SU-DHL-6 (cell line): Measurements from ENCODE around the gene FTHL17.

ENCODE experiments used
- H2AFZ ChIP-seq: fragments of 200-600 bp; sonication (generic); 2 replicates; pipeline ENCODE4 v1.6.1; 2014; ENCODE audit warnings: low read depth, mild to moderate bottlenecking, moderate library complexity, mixed read lengths, antibody characterized with exemption, low read length; ENCODE audit not compliant: severe bottlenecking
- H3F3A ChIP-seq: fragments of 200-600 bp; shearing (Covaris generic); 2 replicates; pipeline ENCODE4 v1.6.0; 2016; ENCODE audit warnings: antibody characterized with exemption, mild to moderate bottlenecking; ENCODE audit not compliant: insufficient read depth
- H3K27ac ChIP-seq: fragments of 200-600 bp; sonication (generic); 2 replicates; pipeline ENCODE4 v1.5.1; 2016; ENCODE audit warnings: low read depth, mild to moderate bottlenecking, low read length, moderate library complexity, mixed read lengths
- H3K27me3 ChIP-seq: fragments of 200-600 bp; sonication (generic), shearing (Covaris generic); 2 replicates; pipeline ENCODE4 v1.6.0; 2014; ENCODE audit warnings: mild to moderate bottlenecking, low read length
- H3K36me3 ChIP-seq: fragments of 200-600 bp; sonication (generic); 2 replicates; pipeline ENCODE4 v1.6.1; 2014; ENCODE audit warnings: mild to moderate bottlenecking, low read length, mixed read lengths
- H3K4me2 ChIP-seq: fragments of 300-600, 200-600 bp; shearing (Covaris generic), sonication (generic); 2 replicates; pipeline ENCODE4 v1.6.0; 2014; ENCODE audit warnings: low read length, low read depth, mild to moderate bottlenecking; ENCODE audit not compliant: poor library complexity, severe bottlenecking
- H3K4me3 ChIP-seq: fragments of 200-600 bp; sonication (generic); 2 replicates; pipeline ENCODE4 v1.5.1; 2014; ENCODE audit warnings: antibody characterized with exemption, low read length, mild to moderate bottlenecking, mixed read lengths; ENCODE audit not compliant: insufficient read depth, poor library complexity, severe bottlenecking
- H3K79me2 ChIP-seq: fragments of 200-600 bp; sonication (generic); 2 replicates; pipeline ENCODE4 v1.6.1; 2014; ENCODE audit warnings: mild to moderate bottlenecking, low read length, moderate library complexity; ENCODE audit not compliant: insufficient read depth
- H3K9ac ChIP-seq: fragments of 200-600 bp; sonication (generic); 2 replicates; pipeline ENCODE4 v1.7.0; 2014; ENCODE audit warnings: mild to moderate bottlenecking, low read length
- H3K9me2 ChIP-seq: fragments of 200-600 bp; sonication (generic); replicated peaks from 2 replicates; pipeline ENCODE4 v1.6.1; 2014; ENCODE audit warnings: low read length; ENCODE audit not compliant: insufficient read depth
- H3K9me3 ChIP-seq: fragments of 200-600 bp; sonication (generic); 2 replicates; pipeline ENCODE4 v1.6.1; 2014; ENCODE audit warnings: low read length, mixed read lengths; ENCODE audit not compliant: insufficient read depth
- H4K20me1 ChIP-seq: fragments of 200-600 bp; sonication (generic); 2 replicates; pipeline ENCODE4 v1.6.1; 2014; ENCODE audit warnings: low read depth, mild to moderate bottlenecking, antibody characterized with exemption, low read length, moderate library complexity, mixed read lengths
- EZH2phosphoT487 ChIP-seq: fragments of 200-600 bp; sonication (generic), shearing (Covaris generic); conservative IDR thresholded peaks from 2 replicates; pipeline ENCODE4 v1.6.1; 2018; ENCODE audit warnings: mild to moderate bottlenecking, antibody characterized with exemption, low read length, moderate library complexity, mixed read lengths
- TF ChIP-seq, protein P1 (sequence below): fragments of 200-600 bp; sonication (generic); IDR thresholded peaks from one replicate; pipeline ENCODE4 v1.5.1; 2017; ENCODE audit warnings: antibody characterized with exemption, mild to moderate bottlenecking, low read length, moderate library complexity; ENCODE audit not compliant: insufficient read depth, poor library complexity, severe bottlenecking

The FTHL17 gene

DNA sequence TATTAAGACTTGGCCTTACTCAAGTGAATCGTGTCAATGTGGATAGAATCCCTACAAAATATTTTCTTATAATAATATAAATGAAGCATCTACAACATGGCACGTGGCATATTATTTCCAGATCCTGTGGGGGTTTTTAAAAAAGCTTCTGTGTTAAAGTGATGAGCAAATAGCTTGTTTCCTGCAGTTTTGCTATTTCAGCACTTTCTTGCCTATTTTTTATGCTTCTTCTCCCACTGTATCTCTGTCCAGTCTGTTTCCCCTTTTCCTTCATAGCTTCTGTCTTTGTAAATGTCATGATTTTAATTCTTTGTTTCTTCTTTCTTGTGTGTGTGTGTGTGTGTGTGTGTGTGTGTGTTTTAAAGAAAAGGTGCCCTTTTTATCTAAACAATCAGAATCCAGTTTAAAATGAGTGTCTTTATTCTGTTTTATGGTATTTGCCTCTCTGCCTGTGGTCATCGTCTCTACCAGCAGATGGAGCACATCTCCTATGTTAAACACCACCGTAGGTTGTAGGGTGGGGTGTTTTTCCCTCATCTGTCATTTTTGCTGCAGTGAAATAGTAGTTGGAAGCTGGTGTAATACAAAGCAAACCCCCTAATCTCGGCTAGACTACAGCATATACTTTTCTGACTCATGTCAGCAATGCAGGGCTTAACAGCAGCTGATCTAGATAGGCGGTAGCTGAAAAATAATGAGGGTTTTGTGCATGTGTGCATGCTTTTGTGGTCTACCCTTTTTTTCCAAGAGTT is 33.1 kb downstream of the FTHL17 start:
- no peaks in the 10 kb centered on the region for H4K20me1 ChIP-seq
- no peaks in the 10 kb centered on the region for H3K79me2 ChIP-seq
- H3K27ac ChIP-seq: no peak overlapping the region
- no peaks in the 10 kb centered on the region for H3K27me3 ChIP-seq
- H3K9me2 ChIP-seq: no peaks in the 10 kb centered on the region
- no peaks in the 10 kb centered on the region for H3K36me3 ChIP-seq
- no peaks in the 10 kb centered on the region for H3F3A ChIP-seq
- TF ChIP-seq, protein P1, sequence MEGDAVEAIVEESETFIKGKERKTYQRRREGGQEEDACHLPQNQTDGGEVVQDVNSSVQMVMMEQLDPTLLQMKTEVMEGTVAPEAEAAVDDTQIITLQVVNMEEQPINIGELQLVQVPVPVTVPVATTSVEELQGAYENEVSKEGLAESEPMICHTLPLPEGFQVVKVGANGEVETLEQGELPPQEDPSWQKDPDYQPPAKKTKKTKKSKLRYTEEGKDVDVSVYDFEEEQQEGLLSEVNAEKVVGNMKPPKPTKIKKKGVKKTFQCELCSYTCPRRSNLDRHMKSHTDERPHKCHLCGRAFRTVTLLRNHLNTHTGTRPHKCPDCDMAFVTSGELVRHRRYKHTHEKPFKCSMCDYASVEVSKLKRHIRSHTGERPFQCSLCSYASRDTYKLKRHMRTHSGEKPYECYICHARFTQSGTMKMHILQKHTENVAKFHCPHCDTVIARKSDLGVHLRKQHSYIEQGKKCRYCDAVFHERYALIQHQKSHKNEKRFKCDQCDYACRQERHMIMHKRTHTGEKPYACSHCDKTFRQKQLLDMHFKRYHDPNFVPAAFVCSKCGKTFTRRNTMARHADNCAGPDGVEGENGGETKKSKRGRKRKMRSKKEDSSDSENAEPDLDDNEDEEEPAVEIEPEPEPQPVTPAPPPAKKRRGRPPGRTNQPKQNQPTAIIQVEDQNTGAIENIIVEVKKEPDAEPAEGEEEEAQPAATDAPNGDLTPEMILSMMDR: peak; percentile 53
- no peak for TF ChIP-seq EZH2phosphoT487
- no peak overlapping the region for H3K4me3 ChIP-seq
- H3K9ac ChIP-seq: no peak overlapping the region
- no peak overlapping the region for H3K4me2 ChIP-seq
- H2AFZ ChIP-seq: no peak overlapping the region
- H3K9me3 ChIP-seq: no peaks in the 10 kb centered on the region

DNA sequence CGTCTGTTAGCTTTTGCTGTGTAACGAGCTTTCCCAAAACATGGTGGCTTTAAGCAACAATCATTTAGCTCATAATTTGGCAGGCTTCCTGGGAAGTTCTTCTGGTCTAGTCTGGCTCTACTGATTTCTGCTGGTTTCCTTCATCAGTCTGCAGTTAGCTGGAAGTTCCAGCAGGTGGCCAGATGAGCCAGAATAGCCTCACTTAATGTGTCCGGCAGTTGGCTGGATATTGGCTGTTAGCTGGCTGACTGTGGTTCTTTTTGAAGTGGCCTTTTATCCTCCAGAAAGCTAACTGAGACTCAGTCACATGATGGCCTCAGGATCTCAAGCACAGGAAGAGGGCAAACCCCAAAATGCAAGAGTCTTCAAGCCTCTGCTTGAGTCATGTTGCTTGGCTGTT is 34.9 kb downstream of the FTHL17 start:
- H3K9me2 ChIP-seq: no peaks in the 10 kb centered on the region
- H3K27me3 ChIP-seq: no peaks in the 10 kb centered on the region
- H3K9ac ChIP-seq: no peak overlapping the region
- no peaks in the 10 kb centered on the region for H3K79me2 ChIP-seq
- H3K27ac ChIP-seq: no peak overlapping the region
- no peak overlapping the region for H2AFZ ChIP-seq
- H3K4me3 ChIP-seq: no peak overlapping the region
- no peaks in the 10 kb centered on the region for H3K36me3 ChIP-seq
- H4K20me1 ChIP-seq: no peaks in the 10 kb centered on the region
- H3K9me3 ChIP-seq: no peaks in the 10 kb centered on the region
- no peak overlapping the region for H3K4me2 ChIP-seq
- TF ChIP-seq, protein P1: peak; percentile 29
- no peak for TF ChIP-seq EZH2phosphoT487
- H3F3A ChIP-seq: no peaks in the 10 kb centered on the region

DNA sequence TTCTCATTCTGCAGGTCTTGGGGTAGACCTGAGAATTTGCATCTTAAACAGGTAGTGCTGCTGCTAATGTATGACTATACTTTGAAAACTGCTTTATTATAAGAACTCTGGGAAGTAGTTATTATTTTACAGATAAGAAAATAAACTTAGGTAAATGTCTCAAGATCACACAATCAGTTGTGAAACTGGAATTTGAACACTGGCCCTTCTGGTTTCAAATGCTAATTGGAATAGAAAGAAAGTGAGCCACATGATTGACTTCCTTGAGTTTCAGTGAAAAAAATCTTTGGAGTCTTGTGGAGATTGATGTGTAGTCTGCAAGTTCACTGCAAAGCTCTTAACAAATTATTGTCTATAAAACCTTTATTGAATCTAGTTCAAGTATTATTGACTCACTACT is 44.5 kb downstream of the FTHL17 start:
- no peaks in the 10 kb centered on the region for H3K9me3 ChIP-seq
- no peaks in the 10 kb centered on the region for H3K36me3 ChIP-seq
- no peaks in the 10 kb centered on the region for H3K79me2 ChIP-seq
- H4K20me1 ChIP-seq: no peaks in the 10 kb centered on the region
- H2AFZ ChIP-seq: no peak overlapping the region
- no peaks in the 10 kb centered on the region for H3K27me3 ChIP-seq
- no peaks in the 10 kb centered on the region for H3F3A ChIP-seq
- no peaks in the 10 kb centered on the region for H3K9me2 ChIP-seq
- H3K9ac ChIP-seq: no peak overlapping the region
- TF ChIP-seq, protein P1: no peak
- TF ChIP-seq EZH2phosphoT487: no peak
- no peak overlapping the region for H3K4me2 ChIP-seq
- H3K4me3 ChIP-seq: no peak overlapping the region
- no peak overlapping the region for H3K27ac ChIP-seq
